Measurements from ENCODE around the gene COX5B.
"Not testable (repeated sequence)": the region's sequence is repeated elsewhere in the genome, so short reads cannot be mapped to it uniquely, and the experiment has no call there.

- TF ChIP-seq CTCF, POLR2A (IDR thresholded peaks at IDR 0.05): not testable (repeated sequence)
Measured at GRCh38 chr2:97626049-97626430, 19.8 kb upstream of the COX5B start.
